ENCODE data around the gene FRMD5. TPM values are rescaled to one million over a fixed set of nuclear protein-coding genes. Genes with fewer than 3 reads are reported as not detected.

FRMD5 gene
- total RNA-seq, 1 experiment from 2014 or later = 14.3 TPM

DNA sequence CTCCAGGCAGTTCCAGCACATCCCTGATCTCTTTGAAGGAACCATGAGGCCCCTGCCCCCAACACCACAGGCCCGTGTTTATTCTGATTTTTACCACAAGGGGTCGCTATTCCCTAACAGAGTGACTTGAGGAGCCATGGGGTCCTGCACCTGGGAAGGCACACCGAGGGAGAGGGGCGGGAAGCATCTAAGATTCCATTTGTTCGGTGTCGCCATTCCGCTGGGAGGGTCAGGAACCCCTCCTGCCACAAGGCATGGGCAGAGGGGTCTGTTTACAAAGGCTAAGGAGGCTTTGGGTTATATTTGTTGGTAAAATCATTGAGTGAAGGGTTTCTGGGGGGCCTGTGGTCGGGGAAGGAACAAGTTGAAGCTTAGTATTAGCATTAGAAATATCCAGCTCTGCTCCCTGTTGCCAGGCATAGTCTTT is 291.2 kb downstream of the FRMD5 start:
- DNase-seq (ENCODE audit: low read depth, low spot score) = peak; percentile 84
- in situ Hi-C loops (cut with HindIII; ENCODE audit: low pct_unique_long_range_greater_than_20kb, low sequenced_read_pairs) = loop anchor here (10.0 kb wide), 1 partner anchor 151 kb away; no protein-coding TSS in a partner anchor

DNA sequence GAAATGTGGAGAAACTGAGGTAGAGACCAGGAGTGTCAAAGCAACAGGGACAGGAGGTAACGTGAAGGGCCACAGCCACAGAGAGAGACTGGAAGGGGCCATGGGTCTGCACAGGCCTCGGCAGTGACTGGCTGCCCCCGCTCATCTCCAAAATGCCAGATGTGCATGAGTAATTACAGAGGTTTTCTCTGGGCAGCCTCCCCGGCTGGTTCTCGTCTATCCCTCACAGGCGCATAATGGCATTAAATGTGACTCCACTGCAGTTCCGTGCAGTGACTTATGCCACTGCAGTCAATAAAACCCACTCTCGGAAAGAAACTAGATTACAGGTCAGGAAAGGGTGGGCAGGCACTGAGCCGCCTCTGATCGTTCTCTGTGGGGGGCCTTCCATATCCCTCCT is 293.6 kb downstream of the FRMD5 start:
- in situ Hi-C loops (cut with HindIII; ENCODE audit: low pct_unique_long_range_greater_than_20kb, low sequenced_read_pairs) = loop anchor here (10.0 kb wide), 1 partner anchor 153 kb away; no protein-coding TSS in a partner anchor
- DNase-seq (ENCODE audit: low read depth, low spot score) = no peak

DNA sequence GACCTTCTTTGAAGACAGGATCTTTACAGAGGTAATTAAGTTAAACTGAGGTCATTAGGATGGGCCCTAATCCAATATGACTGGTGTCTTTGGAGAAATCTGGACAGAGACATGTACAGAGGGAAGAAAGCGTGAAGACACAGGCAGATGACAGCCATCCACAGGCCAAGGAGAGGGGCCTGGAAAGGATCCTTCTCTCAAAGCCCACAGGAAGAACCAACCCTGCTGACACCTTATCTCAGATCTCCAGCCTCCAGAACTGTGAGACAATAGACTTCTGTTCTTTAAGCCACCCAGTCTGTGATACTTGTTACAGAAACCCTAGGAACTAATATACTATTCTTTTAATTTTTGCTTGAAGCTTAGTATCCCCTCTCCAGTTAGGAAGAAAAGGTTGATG is 294.1 kb downstream of the FRMD5 start:
- in situ Hi-C loops (cut with HindIII; ENCODE audit: low pct_unique_long_range_greater_than_20kb, low sequenced_read_pairs) = loop anchor here (10.0 kb wide), 1 partner anchor 154 kb away; no protein-coding TSS in a partner anchor
- peak; percentile 19 for DNase-seq (ENCODE audit: low read depth, low spot score)

DNA sequence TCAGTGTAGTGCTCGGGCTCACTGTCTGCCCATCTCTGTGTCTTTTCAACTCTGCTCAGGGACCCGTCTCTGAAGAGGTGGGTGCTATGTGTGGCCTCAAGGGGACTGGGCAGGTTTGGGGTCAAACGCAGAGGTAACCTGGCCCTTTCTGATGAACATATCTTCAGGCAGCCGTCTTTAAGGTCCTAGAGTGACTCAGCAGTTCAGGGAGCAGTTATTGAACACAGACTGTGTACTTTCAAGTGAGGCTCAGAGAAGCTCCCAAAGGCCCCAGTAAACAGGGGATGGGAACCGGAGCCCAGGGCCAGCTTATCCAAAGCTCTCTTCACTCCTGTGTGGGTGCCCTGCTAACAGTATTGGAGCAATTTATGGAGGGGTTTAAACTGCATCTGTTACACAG is 295.1 kb downstream of the FRMD5 start:
- in situ Hi-C loops (cut with HindIII; ENCODE audit: low pct_unique_long_range_greater_than_20kb, low sequenced_read_pairs) = loop anchor here (10.0 kb wide), 1 partner anchor 155 kb away; no protein-coding TSS in a partner anchor

DNA sequence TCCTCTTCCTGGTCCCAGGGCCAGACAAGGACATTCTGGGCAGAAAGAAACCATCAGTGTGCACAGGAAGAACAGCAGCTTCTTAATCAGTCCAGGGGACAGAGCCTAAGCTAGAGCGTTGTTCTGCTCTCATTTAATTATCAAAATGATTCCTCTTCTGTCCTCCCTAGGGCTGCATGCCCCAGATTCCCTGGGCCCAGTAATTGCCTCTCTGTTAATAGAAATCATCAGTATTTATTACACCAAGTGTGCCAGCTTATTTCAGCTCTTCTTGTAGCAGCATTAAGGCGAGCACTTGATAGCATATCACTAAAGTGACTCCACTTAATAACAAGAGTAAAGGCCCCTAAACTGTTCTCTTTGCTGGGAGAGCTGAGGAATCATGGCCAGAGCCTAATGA is 296.2 kb downstream of the FRMD5 start:
- no peak for DNase-seq (ENCODE audit: low read depth, low spot score)
- in situ Hi-C loops (cut with HindIII; ENCODE audit: low pct_unique_long_range_greater_than_20kb, low sequenced_read_pairs) = no loop called here

More for the DNA sequence above, 295.1 kb downstream of the FRMD5 start:
- DNase-seq (ENCODE audit: low read depth, low spot score) = no peak

DNA sequence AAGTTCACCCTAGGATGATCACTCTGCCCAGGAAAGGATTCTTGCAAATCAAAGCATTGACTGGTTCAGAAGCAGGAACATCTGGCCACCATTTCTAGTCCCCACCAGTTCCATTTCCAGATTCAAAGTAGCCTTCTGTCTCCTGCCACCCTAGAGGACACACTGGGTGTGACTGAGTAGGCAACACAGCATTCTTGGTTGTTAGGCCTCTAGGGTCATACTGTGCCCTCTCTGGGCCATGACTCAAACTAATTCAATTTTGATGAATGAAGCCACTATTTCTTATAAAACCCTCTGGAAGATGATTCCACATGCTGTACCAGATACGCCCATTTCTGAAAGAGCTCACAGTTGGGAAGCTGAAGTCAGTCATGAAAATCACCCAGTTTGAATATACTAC is 298.5 kb downstream of the FRMD5 start:
- DNase-seq (ENCODE audit: low read depth, low spot score) = no peak
- in situ Hi-C loops (cut with HindIII; ENCODE audit: low pct_unique_long_range_greater_than_20kb, low sequenced_read_pairs) = no loop called here

DNA sequence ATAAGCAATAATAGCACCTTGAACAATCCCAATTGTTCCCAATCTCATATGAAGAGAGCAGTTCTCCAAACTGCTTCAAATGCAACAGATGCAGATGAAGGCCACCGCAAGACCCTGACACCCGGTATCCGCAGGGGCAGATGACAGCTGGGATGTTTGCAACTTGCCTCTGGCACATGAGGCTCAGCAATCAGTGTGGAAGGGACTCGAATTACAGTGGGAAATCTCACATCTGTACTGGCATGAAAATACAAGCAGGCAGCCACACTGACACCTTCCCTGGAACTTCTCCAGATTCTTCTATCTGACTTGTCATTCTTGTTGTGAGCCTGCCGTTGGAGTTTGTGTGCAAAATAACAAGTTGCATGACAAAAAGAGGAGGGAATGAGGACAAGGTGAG is 299.5 kb downstream of the FRMD5 start:
- in situ Hi-C loops (cut with HindIII; ENCODE audit: low pct_unique_long_range_greater_than_20kb, low sequenced_read_pairs) = no loop called here
- DNase-seq (ENCODE audit: low read depth, low spot score) = no peak

DNA sequence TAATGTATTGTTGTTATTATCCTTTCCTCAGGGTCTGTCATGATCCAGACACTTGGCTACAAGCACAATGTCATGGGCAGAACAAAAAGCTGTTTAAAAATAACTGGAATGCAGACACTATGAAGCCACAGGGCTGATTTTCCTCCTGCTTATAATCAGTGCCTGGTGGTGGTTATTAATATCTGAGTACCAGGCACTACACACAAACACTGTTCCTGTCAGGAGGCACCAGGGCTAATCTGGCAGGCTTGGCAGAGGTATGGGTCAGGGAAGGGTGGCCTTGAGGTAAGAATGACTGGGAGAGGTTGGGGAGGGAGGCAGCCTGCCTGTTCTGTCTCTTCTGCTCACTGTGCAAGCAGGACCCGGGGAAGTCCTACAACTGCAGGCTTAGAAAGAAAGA is 301.1 kb downstream of the FRMD5 start:
- in situ Hi-C loops (cut with HindIII; ENCODE audit: low pct_unique_long_range_greater_than_20kb, low sequenced_read_pairs) = no loop called here
- no peak for DNase-seq (ENCODE audit: low read depth, low spot score)

DNA sequence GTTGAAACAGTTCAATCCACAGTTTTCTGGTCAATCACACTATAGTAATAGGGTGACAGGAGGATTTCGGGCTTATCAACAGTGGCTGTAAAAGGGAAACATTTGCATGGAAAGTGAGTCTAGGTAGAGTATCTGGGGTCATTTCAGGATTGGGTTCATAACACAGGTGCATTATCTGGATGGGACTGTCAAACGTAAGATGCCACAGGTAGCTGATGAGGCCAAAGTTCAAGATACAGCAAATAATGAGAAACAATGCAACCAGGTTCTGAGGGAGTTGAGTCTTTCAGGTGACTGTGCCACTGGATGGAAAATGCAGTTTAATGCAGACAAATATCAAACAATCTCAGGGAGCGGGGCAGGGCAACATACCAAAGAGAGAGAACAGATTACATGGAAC is 306.0 kb downstream of the FRMD5 start:
- DNase-seq (ENCODE audit: low read depth, low spot score) = no peak
- in situ Hi-C loops (cut with HindIII; ENCODE audit: low pct_unique_long_range_greater_than_20kb, low sequenced_read_pairs) = no loop called here

DNA sequence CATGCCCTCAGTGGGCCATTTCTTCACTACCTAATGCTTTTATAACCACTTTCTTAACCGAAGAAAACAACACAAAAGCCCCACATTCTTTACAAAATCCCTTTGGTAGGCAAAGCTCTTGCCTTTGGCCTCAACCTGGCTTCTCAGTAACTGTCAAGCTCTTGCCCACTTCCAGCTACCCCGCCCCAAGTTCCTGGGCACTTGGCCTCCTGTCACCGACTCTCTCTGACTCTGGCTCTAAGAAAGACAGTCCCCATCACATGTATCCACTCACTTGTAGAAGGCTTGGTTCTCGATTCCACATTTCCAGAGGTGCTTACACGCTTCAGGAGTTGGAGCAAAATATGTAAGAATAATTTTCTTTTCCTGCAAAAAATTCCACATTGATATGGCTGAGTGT is 307.2 kb downstream of the FRMD5 start:
- in situ Hi-C loops (cut with HindIII; ENCODE audit: low pct_unique_long_range_greater_than_20kb, low sequenced_read_pairs) = no loop called here
- no peak for DNase-seq (ENCODE audit: low read depth, low spot score)

DNA sequence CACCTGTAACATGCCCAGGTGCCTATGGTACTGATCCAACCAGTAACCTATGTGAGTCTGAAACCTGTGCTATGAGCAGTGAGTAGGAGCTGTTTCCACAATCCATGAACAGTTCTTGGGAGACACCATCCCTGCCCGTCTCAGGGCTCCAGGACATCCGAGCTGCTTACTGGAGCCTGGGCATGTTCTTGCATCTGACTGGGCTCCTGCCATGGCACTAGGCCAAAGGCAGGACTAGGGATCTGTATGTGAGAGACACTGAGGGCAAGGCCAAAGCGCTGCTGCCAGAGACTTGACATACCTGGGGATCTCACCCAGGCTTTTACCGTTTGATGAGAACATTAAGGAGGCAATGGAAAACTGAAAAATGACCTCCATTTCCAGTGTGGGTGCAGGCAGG is 308.5 kb downstream of the FRMD5 start:
- in situ Hi-C loops (cut with HindIII; ENCODE audit: low pct_unique_long_range_greater_than_20kb, low sequenced_read_pairs) = no loop called here
- no peak for DNase-seq (ENCODE audit: low read depth, low spot score)

DNA sequence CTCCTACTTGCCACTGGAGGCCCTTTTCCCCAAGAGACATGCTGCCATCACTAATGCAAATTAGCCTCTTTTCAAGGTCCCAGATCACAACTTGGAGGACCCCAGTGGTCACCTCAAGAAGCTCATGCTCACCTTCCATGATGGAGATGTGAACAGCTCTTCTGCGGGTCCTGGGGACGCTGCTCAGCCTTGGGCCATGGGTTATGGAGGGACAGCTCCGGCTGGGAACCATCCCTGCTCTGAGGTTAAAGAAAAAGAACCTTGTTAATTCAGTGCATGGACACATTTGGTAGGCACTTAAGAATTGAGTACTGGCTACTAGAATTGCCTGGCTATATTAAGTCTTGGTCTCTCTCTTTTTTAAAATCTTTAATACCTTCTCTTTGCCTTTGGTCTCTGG is 311.5 kb downstream of the FRMD5 start:
- DNase-seq (ENCODE audit: low read depth, low spot score) = no peak
- in situ Hi-C loops (cut with HindIII; ENCODE audit: low pct_unique_long_range_greater_than_20kb, low sequenced_read_pairs) = no loop called here

DNA sequence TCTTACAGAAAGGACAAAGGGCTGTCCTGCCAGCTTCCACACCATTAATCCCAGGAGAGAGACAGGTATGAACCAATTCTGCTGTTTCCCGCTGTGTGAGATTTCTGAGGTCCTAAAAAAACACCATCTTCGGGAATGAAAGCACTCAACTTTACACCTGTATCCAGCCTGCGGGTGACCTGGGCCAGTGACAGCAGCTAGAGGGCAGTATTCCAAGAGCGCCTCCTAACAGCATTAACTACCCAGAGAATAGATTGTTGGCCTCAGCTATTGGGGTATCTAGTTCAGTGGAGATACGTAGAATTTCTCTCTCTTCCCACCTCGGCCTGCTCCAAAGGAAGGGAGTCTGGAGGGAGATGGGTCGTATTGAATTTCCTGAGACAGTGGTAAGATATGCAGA is 313.1 kb downstream of the FRMD5 start:
- in situ Hi-C loops (cut with HindIII; ENCODE audit: low pct_unique_long_range_greater_than_20kb, low sequenced_read_pairs) = no loop called here
- peak; percentile 42 for DNase-seq (ENCODE audit: low read depth, low spot score)

DNA sequence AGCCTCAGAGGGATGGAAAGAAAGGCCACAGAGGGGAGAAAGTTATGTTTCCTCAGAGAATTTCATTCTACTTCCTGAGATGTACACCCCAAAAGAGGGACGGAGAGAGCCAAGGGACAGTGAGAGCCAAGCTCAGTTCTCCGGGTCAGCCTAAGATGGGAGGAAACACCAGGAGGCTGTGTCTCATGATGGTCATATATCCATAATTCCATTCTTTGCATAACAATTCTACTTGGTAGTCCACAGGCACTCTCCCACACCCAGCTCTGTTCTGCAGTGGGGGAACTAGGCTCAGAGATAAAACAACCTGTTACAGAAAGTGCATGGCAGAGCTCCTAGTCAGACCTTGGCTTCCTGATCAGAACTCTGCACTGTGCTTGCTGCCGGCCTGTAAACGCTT is 313.8 kb downstream of the FRMD5 start:
- no peak for DNase-seq (ENCODE audit: low read depth, low spot score)
- in situ Hi-C loops (cut with HindIII; ENCODE audit: low pct_unique_long_range_greater_than_20kb, low sequenced_read_pairs) = no loop called here

DNA sequence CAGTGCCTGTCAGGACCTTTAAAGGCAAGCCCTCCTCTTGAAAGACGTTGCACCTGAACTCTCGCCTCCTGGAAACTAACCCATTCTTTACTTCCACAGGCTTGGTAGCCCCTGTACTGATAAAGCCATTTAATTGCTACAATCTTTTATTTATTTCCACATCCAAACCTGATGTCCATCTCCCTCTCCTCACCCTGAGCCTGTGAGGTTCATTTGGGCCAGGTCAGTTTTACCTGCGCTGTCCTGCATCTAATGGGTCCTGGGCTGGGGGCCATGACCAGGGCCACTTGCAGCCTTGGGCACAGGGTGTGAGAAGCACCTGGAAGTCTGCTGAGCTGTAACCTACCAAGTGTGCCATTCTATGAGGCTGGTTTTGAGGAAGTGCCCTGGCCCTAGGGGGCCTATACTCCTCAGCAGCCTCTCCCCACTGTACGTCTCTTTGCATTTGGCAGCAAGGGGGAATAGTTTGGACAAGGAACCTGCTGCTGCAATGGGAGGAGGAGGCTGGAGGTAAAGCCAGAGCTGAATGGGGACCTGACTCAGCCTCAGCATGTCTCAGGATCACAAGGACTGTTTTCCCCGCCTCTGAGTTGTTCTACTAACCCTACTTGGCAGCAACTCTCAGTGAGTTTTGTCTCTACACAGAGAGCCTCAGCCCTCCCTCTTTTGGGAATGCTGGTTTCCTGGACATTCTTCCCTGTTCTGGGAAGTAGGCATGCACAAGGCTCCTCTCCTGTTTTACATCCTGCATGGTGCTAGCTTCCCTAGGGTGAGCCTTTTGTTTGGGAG is 314.5 kb downstream of the FRMD5 start:
- in situ Hi-C loops (cut with HindIII; ENCODE audit: low pct_unique_long_range_greater_than_20kb, low sequenced_read_pairs) = no loop called here
- DNase-seq (ENCODE audit: low read depth, low spot score) = no peak

DNA sequence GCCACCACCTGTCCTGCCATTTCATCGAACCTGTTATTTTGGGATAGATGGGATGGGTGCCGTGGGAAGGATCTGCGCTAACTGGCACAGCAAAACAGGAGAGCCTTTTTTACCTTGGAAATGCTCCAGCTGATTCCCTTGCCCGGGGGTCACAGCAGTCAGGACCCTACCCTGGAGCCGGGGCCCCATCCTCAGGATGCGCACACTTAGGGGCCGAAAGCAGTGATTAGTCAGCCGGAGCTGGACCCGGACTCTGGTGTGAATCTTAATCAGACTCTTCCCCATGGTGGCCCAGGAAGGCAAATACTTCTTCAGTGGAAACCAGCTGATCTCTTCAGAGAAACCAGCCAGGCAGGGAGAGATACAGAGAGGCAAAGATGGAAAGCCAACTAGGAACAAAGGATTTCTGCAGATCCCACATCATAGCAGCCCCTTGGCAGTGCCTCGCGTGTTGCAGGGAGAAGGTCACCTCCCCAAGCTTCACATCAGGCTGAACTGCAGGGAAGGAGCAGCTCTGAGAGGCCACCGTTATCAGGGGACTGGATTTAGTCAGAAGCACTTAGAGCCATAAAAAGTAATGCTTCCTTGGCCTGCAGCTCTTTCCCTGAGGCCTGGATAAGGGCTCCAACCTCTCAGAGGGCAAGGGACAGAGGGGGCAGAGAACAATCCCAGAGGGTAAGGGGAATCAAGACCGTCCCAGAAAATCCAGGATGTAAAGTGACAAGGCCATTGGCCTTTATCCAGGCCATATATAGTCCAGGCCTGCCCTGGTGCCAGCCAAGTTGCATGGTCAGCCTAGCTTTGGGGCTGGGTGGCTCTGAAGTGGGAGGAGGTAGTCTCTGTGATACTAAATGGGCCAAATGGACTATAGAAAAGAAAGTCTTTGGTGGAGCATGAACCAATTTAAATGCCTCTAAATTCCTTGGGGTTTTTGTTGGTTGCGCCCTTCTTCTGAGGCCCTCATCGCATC is 315.4 kb downstream of the FRMD5 start:
- DNase-seq (ENCODE audit: low read depth, low spot score) = no peak

DNA sequence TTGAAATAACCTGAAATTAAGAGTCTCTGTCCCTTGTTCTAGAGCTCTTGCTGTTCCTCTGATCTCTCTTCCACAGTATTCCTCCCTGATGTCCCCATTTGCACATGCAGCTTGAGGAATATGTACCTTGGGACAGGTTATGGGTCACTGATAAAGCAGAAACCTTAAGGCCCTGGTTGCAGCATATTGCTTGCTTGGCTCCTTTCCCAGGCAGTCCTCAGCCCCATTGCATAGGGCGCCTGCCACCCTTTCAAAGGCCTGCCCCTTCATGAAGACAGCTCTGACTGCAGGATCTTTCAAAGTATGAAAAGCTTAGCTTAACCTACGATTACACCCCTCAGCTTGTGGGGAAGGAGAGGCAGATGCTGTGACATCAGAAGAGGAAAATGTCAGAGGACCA is 316.6 kb downstream of the FRMD5 start:
- in situ Hi-C loops (cut with HindIII; ENCODE audit: low pct_unique_long_range_greater_than_20kb, low sequenced_read_pairs) = no loop called here
- DNase-seq (ENCODE audit: low read depth, low spot score) = no peak

More for the DNA sequence above, 315.4 kb downstream of the FRMD5 start:
- in situ Hi-C loops (cut with HindIII; ENCODE audit: low pct_unique_long_range_greater_than_20kb, low sequenced_read_pairs) = no loop called here

DNA sequence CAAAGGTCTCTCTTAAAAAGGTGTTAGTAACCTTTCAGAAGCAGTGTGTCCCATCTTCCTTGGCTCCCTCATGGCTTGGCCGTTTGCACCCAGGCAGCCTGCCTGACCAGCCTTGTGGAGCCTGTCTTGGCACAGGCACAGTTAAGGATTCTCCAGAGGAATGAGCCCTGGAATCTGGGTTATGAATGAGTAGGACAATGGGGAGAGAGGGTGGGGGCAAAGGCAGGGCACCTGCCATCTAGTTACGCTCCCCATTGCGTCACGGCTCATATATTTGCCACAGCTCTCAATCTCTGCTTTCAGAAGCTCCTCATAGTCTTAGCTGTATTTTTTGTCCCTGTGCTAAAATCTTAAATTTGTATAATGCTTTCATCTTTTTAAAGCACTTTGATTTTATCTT is 317.7 kb downstream of the FRMD5 start:
- DNase-seq (ENCODE audit: low read depth, low spot score) = no peak
- in situ Hi-C loops (cut with HindIII; ENCODE audit: low pct_unique_long_range_greater_than_20kb, low sequenced_read_pairs) = no loop called here

Data from SK-MEL-5 (cell line).